Mesendoderm (in vitro differentiated cells): ENCODE measurements around the gene C2orf81.
A peak's percentile ranks its signal among the peaks of the same experiment; 100 is the strongest.

ENCODE experiments used
- DNase-seq: peaks from one replicate; pipeline ENCODE4 v3.0.0; 2013
- H2AK5ac ChIP-seq: 2 replicates; pipeline ENCODE4 v1.6.1; 2013; ENCODE audit warnings: low read length, inconsistent platforms
- H2BK120ac ChIP-seq: 2 replicates; pipeline ENCODE4 v1.6.1; 2013; ENCODE audit warnings: low read depth, mild to moderate bottlenecking, low read length, moderate library complexity, mixed read lengths
- H2BK15ac ChIP-seq: replicated peaks from 2 replicates; pipeline ENCODE4 v1.6.1; 2013; ENCODE audit warnings: low read depth, mild to moderate bottlenecking, moderate library complexity
- H2BK5ac ChIP-seq: 2 replicates; pipeline ENCODE4 v1.6.1; 2013; ENCODE audit warnings: low read length, inconsistent platforms
- H3K18ac ChIP-seq: 2 replicates; pipeline ENCODE4 v1.6.1; 2013; ENCODE audit warnings: mild to moderate bottlenecking, low read length, mixed read lengths
- H3K23ac ChIP-seq: one replicate; pipeline ENCODE4 v1.6.1; 2013; ENCODE audit warnings: low read length
- H3K27ac ChIP-seq: 2 replicates; pipeline ENCODE4 v1.5.1; 2013; ENCODE audit warnings: low read depth, mild to moderate bottlenecking, inconsistent platforms, low read length, moderate library complexity
- H3K27me3 ChIP-seq: 2 replicates; pipeline ENCODE4 v1.6.1; 2013; ENCODE audit warnings: low read length, control low read depth, mild to moderate bottlenecking, inconsistent platforms; ENCODE audit not compliant: insufficient read depth, poor library complexity
- H3K36me3 ChIP-seq: 2 replicates; pipeline ENCODE4 v1.6.1; 2013; ENCODE audit warnings: low read length, inconsistent platforms; ENCODE audit not compliant: control insufficient read depth, insufficient read depth
- H3K4ac ChIP-seq: one replicate; pipeline ENCODE4 v1.6.1; 2013; ENCODE audit warnings: low read depth, mild to moderate bottlenecking, low read length, moderate library complexity
- H3K4me1 ChIP-seq: 2 replicates; pipeline ENCODE4 v1.6.1; 2013; ENCODE audit warnings: low read depth, low read length, inconsistent platforms; ENCODE audit not compliant: control insufficient read depth
- H3K4me2 ChIP-seq: 2 replicates; pipeline ENCODE4 v1.6.1; 2013; ENCODE audit warnings: low read length
- H3K4me3 ChIP-seq: 2 replicates; pipeline ENCODE4 v1.5.1; 2013; ENCODE audit warnings: mild to moderate bottlenecking, low read length
- H3K56ac ChIP-seq: one replicate; pipeline ENCODE4 v1.6.1; 2013; ENCODE audit warnings: low read length
- H3K79me1 ChIP-seq: 2 replicates; pipeline ENCODE4 v1.6.1; 2013; ENCODE audit warnings: low read length, inconsistent platforms
- H3K79me2 ChIP-seq: 2 replicates; pipeline ENCODE4 v1.6.1; 2013; ENCODE audit warnings: mild to moderate bottlenecking, low read length; ENCODE audit not compliant: control insufficient read depth, insufficient read depth
- H3K9ac ChIP-seq: 2 replicates; pipeline ENCODE4 v1.6.1; 2013; ENCODE audit warnings: low read length, inconsistent platforms
- H4K5ac ChIP-seq: one replicate; pipeline ENCODE4 v1.6.1; 2013; ENCODE audit warnings: low read length
- H4K8ac ChIP-seq: one replicate; pipeline ENCODE4 v1.6.1; 2013; ENCODE audit warnings: low read depth, mild to moderate bottlenecking, control low read depth, low read length, moderate library complexity
- WGBS: extraction: QIAGEN DNeasy Blood & Tissue Kit; methylation state at CpG from one replicate; pipeline ENCODE4 v1.1.7; 2013; ENCODE audit warnings: low lambda C conversion rate, missing lambda C conversion rate; ENCODE audit not compliant: insufficient coverage; ENCODE audit errors: extremely low coverage; 5-methylcytosine and 5-hydroxymethylcytosine counted together

The C2orf81 gene

DNA sequence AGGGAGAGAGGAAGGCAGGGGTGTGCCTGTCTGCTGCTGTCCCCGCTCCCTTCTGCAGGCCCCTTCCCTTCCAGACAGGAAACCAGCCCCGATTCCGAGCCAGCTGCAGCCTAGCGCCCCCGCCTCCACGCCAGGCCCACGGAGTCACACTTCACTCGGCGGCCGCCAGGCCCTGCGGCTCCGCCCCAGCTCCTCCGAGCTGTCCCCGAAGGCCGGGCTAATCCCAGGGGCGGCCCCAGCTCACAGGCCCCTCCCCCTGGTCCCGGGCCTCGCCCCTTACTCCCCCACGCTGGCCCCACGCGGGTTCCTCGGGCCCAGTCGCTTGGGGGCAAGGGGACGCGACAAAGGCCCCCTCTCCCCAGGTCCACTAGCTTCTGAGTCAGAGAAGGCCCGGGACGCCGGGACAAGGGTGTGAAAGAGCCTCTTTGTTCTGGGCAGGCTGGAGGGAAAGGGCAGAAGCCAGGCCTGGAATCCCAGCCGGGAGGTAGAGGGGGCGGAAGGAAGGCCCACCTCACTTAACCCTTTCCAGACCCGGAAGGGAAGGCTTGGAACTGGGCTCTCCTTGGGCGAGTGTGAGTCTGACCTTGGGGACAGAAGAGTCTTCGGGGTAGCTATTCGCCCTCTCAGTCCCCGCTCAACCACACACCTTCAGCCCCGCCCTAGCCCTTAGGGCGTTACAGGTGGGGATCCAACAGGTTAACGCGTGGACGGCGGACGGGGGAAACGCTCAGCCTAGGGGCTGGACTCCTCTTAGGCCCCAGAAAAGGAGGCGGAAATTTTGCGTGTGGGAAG, 19.2 kb upstream of the C2orf81 start:
- H3K79me1 ChIP-seq: peaks cover 34% of the 10 kb centered on the region
- H3K27ac ChIP-seq: peak overlapping the region; percentile 88
- no peaks in the 10 kb centered on the region for H3K36me3 ChIP-seq
- H2BK5ac ChIP-seq: peak overlapping the region; percentile 82
- peak overlapping the region; percentile 99 for H3K56ac ChIP-seq
- H3K4me1 ChIP-seq: peaks cover 18% of the 10 kb centered on the region
- H2BK120ac ChIP-seq: no peak overlapping the region
- H3K9ac ChIP-seq: peak overlapping the region; percentile 96
- no CpG with 5 or more reads among the region's 45 CpGs for WGBS
- no peak overlapping the region for H2AK5ac ChIP-seq
- H3K4me2 ChIP-seq: peak overlapping the region; percentile 82
- peak overlapping the region; percentile 59 for H3K23ac ChIP-seq
- no peaks in the 10 kb centered on the region for H3K27me3 ChIP-seq
- peak overlapping the region; percentile 81 for H3K4ac ChIP-seq
- no peak overlapping the region for H4K8ac ChIP-seq
- DNase-seq: peak; percentile 96
- no peak overlapping the region for H4K5ac ChIP-seq
- H2BK15ac ChIP-seq: no peak overlapping the region
- peak overlapping the region; percentile 87 for H3K4me3 ChIP-seq
- H3K18ac ChIP-seq: peak overlapping the region; percentile 88
- H3K79me2 ChIP-seq: peaks cover 49% of the 10 kb centered on the region

- H3K4me1 ChIP-seq: peaks cover 18% of the 10 kb centered on the region
- peak overlapping the region; percentile 96 for H3K9ac ChIP-seq
- no peaks in the 10 kb centered on the region for H3K27me3 ChIP-seq
- H2BK15ac ChIP-seq: no peak overlapping the region
- H2AK5ac ChIP-seq: peak overlapping the region; percentile 18
- no peak for DNase-seq
- H3K23ac ChIP-seq: peak overlapping the region; percentile 59
- H2BK5ac ChIP-seq: peak overlapping the region; percentile 82
- peaks cover 38% of the 10 kb centered on the region for H3K79me1 ChIP-seq
- H4K8ac ChIP-seq: no peak overlapping the region
- peak overlapping the region; percentile 87 for H3K4me3 ChIP-seq
- H3K4me2 ChIP-seq: peak overlapping the region; percentile 82
- peaks cover 53% of the 10 kb centered on the region for H3K79me2 ChIP-seq
- peak overlapping the region; percentile 88 for H3K27ac ChIP-seq
- peak overlapping the region; percentile 99 for H3K56ac ChIP-seq
- no peaks in the 10 kb centered on the region for H3K36me3 ChIP-seq
- H2BK120ac ChIP-seq: no peak overlapping the region
- no peak overlapping the region for H4K5ac ChIP-seq
- WGBS: no CpG with 5 or more reads among the region's 14 CpGs
- peak overlapping the region; percentile 35 for H3K18ac ChIP-seq
- no peak overlapping the region for H3K4ac ChIP-seq
Measured at GRCh38 chr2:74439803-74440377, 18.5 kb upstream of the C2orf81 start.

GRCh38 chr2:74439373-74439772, 18.0 kb upstream of the C2orf81 start:
- Histone ChIP-seq H2BK5ac (no peak overlapping the region), H3K9ac (peak overlapping the region; percentile 96), H3K4me1 (peaks cover 18% of the 10 kb centered on the region), H2BK120ac (no peak overlapping the region), H3K4me3 (no peak overlapping the region), H3K36me3 (no peaks in the 10 kb centered on the region), H3K18ac (no peak overlapping the region), H3K79me2 (peaks cover 56% of the 10 kb centered on the region), H3K4me2 (peak overlapping the region; percentile 82), H4K5ac (no peak overlapping the region), H3K27me3 (no peaks in the 10 kb centered on the region), H2BK15ac (no peak overlapping the region), H3K27ac (no peak overlapping the region), H3K23ac (peak overlapping the region; percentile 48), H2AK5ac (no peak overlapping the region), H3K56ac (peak overlapping the region; percentile 99), H3K79me1 (peaks cover 40% of the 10 kb centered on the region), H3K4ac (no peak overlapping the region), H4K8ac (no peak overlapping the region)
- DNase-seq: no peak
- no CpG with 5 or more reads among the region's 3 CpGs for WGBS

DNA sequence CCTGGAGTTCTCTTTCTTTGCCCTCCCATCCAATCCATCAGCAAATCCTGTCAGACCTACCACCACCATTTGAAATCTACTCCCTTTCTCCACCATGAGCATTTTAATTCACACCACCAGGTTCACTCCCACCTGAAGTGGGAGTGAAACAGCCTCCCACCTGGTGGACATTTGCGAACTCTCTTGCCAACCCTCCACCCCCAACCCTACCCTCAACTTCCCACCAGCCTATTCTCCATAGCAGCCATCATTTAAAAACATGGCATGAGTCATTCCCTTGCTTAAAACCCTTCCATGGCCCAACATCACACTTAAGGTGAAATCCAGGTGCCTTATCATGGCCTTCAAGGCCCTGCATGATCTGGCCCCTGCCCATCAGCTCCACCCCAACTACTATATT, 16.8 kb upstream of the C2orf81 start:
- no peak overlapping the region for H3K18ac ChIP-seq
- peaks cover 56% of the 10 kb centered on the region for H3K79me2 ChIP-seq
- no peak overlapping the region for H3K27ac ChIP-seq
- no peak overlapping the region for H3K4me3 ChIP-seq
- no CpG with 5 or more reads among the region's 1 CpG for WGBS
- H3K4me2 ChIP-seq: no peak overlapping the region
- peaks cover 40% of the 10 kb centered on the region for H3K79me1 ChIP-seq
- no peak overlapping the region for H3K56ac ChIP-seq
- H3K4me1 ChIP-seq: peaks cover 18% of the 10 kb centered on the region
- no peak for DNase-seq
- H3K4ac ChIP-seq: no peak overlapping the region
- H2BK5ac ChIP-seq: no peak overlapping the region
- no peaks in the 10 kb centered on the region for H3K36me3 ChIP-seq
- H3K9ac ChIP-seq: no peak overlapping the region
- no peak overlapping the region for H4K8ac ChIP-seq
- no peak overlapping the region for H3K23ac ChIP-seq
- no peak overlapping the region for H2BK120ac ChIP-seq
- H2BK15ac ChIP-seq: no peak overlapping the region
- no peaks in the 10 kb centered on the region for H3K27me3 ChIP-seq
- no peak overlapping the region for H4K5ac ChIP-seq
- H2AK5ac ChIP-seq: no peak overlapping the region

DNA sequence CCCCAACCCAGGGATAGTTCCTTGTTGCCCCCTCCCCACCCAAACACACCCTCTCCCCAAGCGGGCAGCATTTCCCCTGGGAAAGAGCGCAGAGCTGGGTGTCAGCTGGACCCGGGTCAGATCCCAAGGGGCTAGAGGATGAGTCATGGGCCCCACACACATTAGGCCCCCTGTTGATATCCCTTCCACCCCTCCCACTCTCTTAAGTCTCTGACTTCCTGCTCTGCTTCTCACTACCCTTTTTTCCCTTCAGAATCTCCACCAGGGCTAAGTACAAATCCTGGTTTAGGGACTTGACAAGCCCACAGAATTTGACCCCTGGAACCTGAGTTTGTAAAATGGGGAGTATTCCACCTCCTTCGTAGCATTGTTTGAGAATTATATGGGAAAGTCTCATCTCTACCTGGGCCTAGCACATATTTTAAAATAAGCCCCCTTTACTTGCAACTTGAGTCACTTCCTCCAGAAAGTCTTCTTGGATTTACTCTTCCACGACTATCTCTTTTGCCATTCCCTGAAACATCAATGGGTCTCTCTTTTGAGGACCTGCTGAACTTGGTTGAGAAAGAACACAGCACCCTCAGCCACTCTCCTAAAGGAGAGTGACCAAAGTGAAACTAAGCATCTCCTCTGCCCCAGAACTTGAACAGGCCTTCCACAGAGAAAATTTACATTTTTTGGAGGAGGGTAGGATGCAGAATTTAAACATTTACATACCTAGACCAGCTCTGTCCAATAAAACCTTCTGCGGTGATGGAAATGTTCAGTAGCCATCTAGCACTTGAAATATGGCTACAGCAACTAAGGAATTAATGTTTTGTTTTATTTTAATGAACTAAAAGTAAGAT, 15.7 kb upstream of the C2orf81 start:
- H2AK5ac ChIP-seq: no peak overlapping the region
- no peak overlapping the region for H4K8ac ChIP-seq
- H3K4me2 ChIP-seq: no peak overlapping the region
- H3K79me2 ChIP-seq: peaks cover 56% of the 10 kb centered on the region
- H3K56ac ChIP-seq: peak overlapping the region; percentile 56
- no CpG with 5 or more reads among the region's 6 CpGs for WGBS
- no peak overlapping the region for H4K5ac ChIP-seq
- peak overlapping the region; percentile 25 for H3K18ac ChIP-seq
- H2BK120ac ChIP-seq: no peak overlapping the region
- peak overlapping the region; percentile 24 for H3K9ac ChIP-seq
- H2BK15ac ChIP-seq: no peak overlapping the region
- no peak overlapping the region for H2BK5ac ChIP-seq
- H3K4me1 ChIP-seq: peaks cover 18% of the 10 kb centered on the region
- H3K79me1 ChIP-seq: peaks cover 45% of the 10 kb centered on the region
- H3K27me3 ChIP-seq: no peaks in the 10 kb centered on the region
- H3K36me3 ChIP-seq: peaks cover 4% of the 10 kb centered on the region
- DNase-seq: peak; percentile 65
- no peak overlapping the region for H3K4me3 ChIP-seq
- no peak overlapping the region for H3K27ac ChIP-seq
- H3K23ac ChIP-seq: no peak overlapping the region
- H3K4ac ChIP-seq: no peak overlapping the region
